Measurements from ENCODE around the gene LCAT. TPM values are rescaled to one million over a fixed set of nuclear protein-coding genes. Genes with fewer than 3 reads are reported as not detected.
"Not testable (repeated sequence)": the region's sequence is repeated elsewhere in the genome, so short reads cannot be mapped to it uniquely, and the experiment has no call there.

Gene LCAT
- total RNA-seq, 2 donors from 2014 or later = 12.3 to 20.1 TPM

- no peaks in the 10 kb centered on the region for H3K36me3 Mint-ChIP-seq (ENCODE audit: insufficient read depth in 2 of 2)
- H3K4me1 Mint-ChIP-seq (ENCODE audit: low read depth) = no peaks in the 10 kb centered on the region
- DNase-seq (no peak), ATAC-seq (replicated peaks in 1 of 2) (no peak)
- H3K4me3 Mint-ChIP-seq = no peak overlapping the region
- H3K9me3 Mint-ChIP-seq = no peaks in the 10 kb centered on the region
- H3K27me3 Mint-ChIP-seq (ENCODE audit: low read depth) = no peaks in the 10 kb centered on the region
- no peak overlapping the region for H3K27ac Mint-ChIP-seq
Observed at GRCh38 chr16:67977469-67978227, 33.7 kb upstream of the LCAT start.

- ATAC-seq (replicated peaks in 1 of 2) = no peak
- no peak overlapping the region for H3K27ac Mint-ChIP-seq
- H3K4me1 Mint-ChIP-seq (ENCODE audit: low read depth) = no peaks in the 10 kb centered on the region
- no peak for DNase-seq
- H3K27me3 Mint-ChIP-seq (ENCODE audit: low read depth) = no peaks in the 10 kb centered on the region
- H3K36me3 Mint-ChIP-seq (ENCODE audit: insufficient read depth in 2 of 2) = no peaks in the 10 kb centered on the region
- H3K4me3 Mint-ChIP-seq = no peak overlapping the region
- H3K9me3 Mint-ChIP-seq = no peaks in the 10 kb centered on the region
Observed at GRCh38 chr16:67977005-67977404, 33.1 kb upstream of the LCAT start.

GRCh38 chr16:67976205-67976604 lies 32.3 kb upstream of the LCAT start:
- no peaks in the 10 kb centered on the region for H3K27me3 Mint-ChIP-seq (ENCODE audit: low read depth)
- ATAC-seq (replicated peaks in 1 of 2) (no peak), DNase-seq (no peak)
- H3K9me3 Mint-ChIP-seq = no peaks in the 10 kb centered on the region
- H3K27ac Mint-ChIP-seq = no peak overlapping the region
- no peaks in the 10 kb centered on the region for H3K36me3 Mint-ChIP-seq (ENCODE audit: insufficient read depth in 2 of 2)
- no peaks in the 10 kb centered on the region for H3K4me1 Mint-ChIP-seq (ENCODE audit: low read depth)
- no peak overlapping the region for H3K4me3 Mint-ChIP-seq

GRCh38 chr16:67975321-67976105 lies 31.6 kb upstream of the LCAT start:
- Mint-ChIP-seq H3K27ac (no peak overlapping the region), H3K27me3 (ENCODE audit: low read depth) (no peaks in the 10 kb centered on the region), H3K36me3 (ENCODE audit: insufficient read depth in 2 of 2) (no peaks in the 10 kb centered on the region), H3K4me3 (no peak overlapping the region), H3K4me1 (ENCODE audit: low read depth) (no peaks in the 10 kb centered on the region), H3K9me3 (no peaks in the 10 kb centered on the region)
- no peak for ATAC-seq (replicated peaks in 1 of 2)
- no peak for DNase-seq

- H3K27me3 Mint-ChIP-seq (ENCODE audit: low read depth); H3K9me3 Mint-ChIP-seq: not testable (repeated sequence)
Observed at GRCh38 chr16:67972285-67972684, 28.4 kb upstream of the LCAT start.

GRCh38 chr16:67971111-67971510 lies 27.2 kb upstream of the LCAT start:
- H3K4me1 Mint-ChIP-seq (ENCODE audit: low read depth) = peaks cover 29% of the 10 kb centered on the region
- no peak for DNase-seq
- H3K4me3 Mint-ChIP-seq = peak overlapping the region in 1 of 2 donors; percentile 7
- no peaks in the 10 kb centered on the region for H3K27me3 Mint-ChIP-seq (ENCODE audit: low read depth)
- no peak for ATAC-seq (replicated peaks in 1 of 2)
- no peak overlapping the region for H3K27ac Mint-ChIP-seq
- no peaks in the 10 kb centered on the region for H3K9me3 Mint-ChIP-seq
- peaks cover 2 to 6% of the 10 kb centered on the region in 2 donors for H3K36me3 Mint-ChIP-seq (ENCODE audit: insufficient read depth in 2 of 2)

More at GRCh38 chr16:67972285-67972684, 28.4 kb upstream of the LCAT start:
- H3K36me3 Mint-ChIP-seq (ENCODE audit: insufficient read depth in 2 of 2); H3K4me3 Mint-ChIP-seq; DNase-seq; ATAC-seq (replicated peaks in 1 of 2); H3K27ac Mint-ChIP-seq: not testable (repeated sequence)
- peaks cover 18% of the 10 kb centered on the region for H3K4me1 Mint-ChIP-seq (ENCODE audit: low read depth)

GRCh38 chr16:67969254-67970039 lies 25.5 kb upstream of the LCAT start:
- Mint-ChIP-seq H3K27me3 (ENCODE audit: low read depth) (no peaks in the 10 kb centered on the region), H3K4me3 (peak overlapping the region; percentile 82 to 99), H3K4me1 (ENCODE audit: low read depth) (peaks cover 29% of the 10 kb centered on the region), H3K9me3 (no peaks in the 10 kb centered on the region), H3K36me3 (ENCODE audit: insufficient read depth in 2 of 2) (peaks cover 2 to 6% of the 10 kb centered on the region in 2 donors), H3K27ac (peak overlapping the region; percentile 79)
- ATAC-seq (replicated peaks in 1 of 2) (no peak), DNase-seq (peak in 1 of 2 donors; percentile 22)

GRCh38 chr16:67968400-67969253 lies 24.7 kb upstream of the LCAT start, which contains the start of gene SLC12A4:
Gene SLC12A4 (minus strand): TSS chr16:67968637. CDS start chr16:67968553, 84 bp downstream.
- peak; percentile 92 to 95 for ATAC-seq (replicated peaks in 1 of 2)

GRCh38 chr16:67967958-67968399 lies 24.1 kb upstream of the LCAT start:
- DNase-seq = peak; percentile 52 to 64
- peaks cover 29% of the 10 kb centered on the region for H3K4me1 Mint-ChIP-seq (ENCODE audit: low read depth)
- H3K36me3 Mint-ChIP-seq (ENCODE audit: insufficient read depth in 2 of 2) = peaks cover 2 to 6% of the 10 kb centered on the region in 2 donors
- H3K4me3 Mint-ChIP-seq = peak overlapping the region; percentile 82 to 99
- peak; percentile 29 to 36 for ATAC-seq (replicated peaks in 1 of 2)
- peak overlapping the region; percentile 94 for H3K27ac Mint-ChIP-seq
- H3K9me3 Mint-ChIP-seq = no peaks in the 10 kb centered on the region
- no peaks in the 10 kb centered on the region for H3K27me3 Mint-ChIP-seq (ENCODE audit: low read depth)

More at GRCh38 chr16:67968400-67969253, 24.7 kb upstream of the LCAT start, which contains the start of gene SLC12A4:
- Mint-ChIP-seq H3K27me3 (ENCODE audit: low read depth) (no peaks in the 10 kb centered on the region), H3K36me3 (ENCODE audit: insufficient read depth in 2 of 2) (peaks cover 2 to 6% of the 10 kb centered on the region in 2 donors), H3K27ac (peak within 1 kb of the TSS; percentile 94), H3K4me1 (ENCODE audit: low read depth) (peaks cover 29% of the 10 kb centered on the region), H3K4me3 (peak within 1 kb of the TSS; percentile 82 to 99), H3K9me3 (no peaks in the 10 kb centered on the region)
- peak; percentile 94 to 97 for DNase-seq

GRCh38 chr16:67967183-67967957 lies 23.4 kb upstream of the LCAT start:
- peak overlapping the region; percentile 94 for H3K27ac Mint-ChIP-seq
- no peaks in the 10 kb centered on the region for H3K27me3 Mint-ChIP-seq (ENCODE audit: low read depth)
- H3K36me3 Mint-ChIP-seq (ENCODE audit: insufficient read depth in 2 of 2) = peaks cover 8% of the 10 kb centered on the region in 2 donors
- H3K4me1 Mint-ChIP-seq (ENCODE audit: low read depth) = peaks cover 29% of the 10 kb centered on the region
- H3K4me3 Mint-ChIP-seq = peak overlapping the region; percentile 82 to 99
- ATAC-seq (replicated peaks in 1 of 2) = peak; percentile 1 to 32
- DNase-seq = peak; percentile 29 to 33
- no peaks in the 10 kb centered on the region for H3K9me3 Mint-ChIP-seq

- Mint-ChIP-seq H3K36me3 (ENCODE audit: insufficient read depth in 2 of 2) (peaks cover 8% of the 10 kb centered on the region in 2 donors), H3K4me3 (peak overlapping the region; percentile 82 to 99), H3K27me3 (ENCODE audit: low read depth) (no peaks in the 10 kb centered on the region), H3K27ac (no peak overlapping the region), H3K9me3 (no peaks in the 10 kb centered on the region), H3K4me1 (ENCODE audit: low read depth) (peaks cover 29% of the 10 kb centered on the region)
- ATAC-seq (replicated peaks in 1 of 2) (no peak), DNase-seq (no peak)
Observed at GRCh38 chr16:67966549-67967182, 22.7 kb upstream of the LCAT start.

All from activated T-cell treated with anti-CD3 and anti-CD28 coated beads, Interleukin-2, amount 50 U/mL, for 72 hours (primary cell).